Osteocyte (in vitro differentiated cells): ENCODE measurements around the gene TDRD12. TPM values are rescaled to one million over a fixed set of nuclear protein-coding genes. Genes with fewer than 3 reads are reported as not detected.

Source experiments
- DNase-seq: peaks from one replicate; pipeline ENCODE4 v3.0.0; 2021; ENCODE audit warnings: mixed read lengths; ENCODE audit not compliant: unreplicated experiment; ENCODE audit errors: extremely low spot score
- H3K27ac Mint-ChIP-seq: one replicate; pipeline ENCODE4 v1.8.0; 2021; ENCODE audit warnings: mild to moderate bottlenecking, mixed read lengths; ENCODE audit not compliant: unreplicated experiment
- H3K27me3 Mint-ChIP-seq: one replicate; pipeline ENCODE4 v1.8.0; 2021; ENCODE audit warnings: mixed read lengths; ENCODE audit not compliant: unreplicated experiment
- H3K36me3 Mint-ChIP-seq: one replicate; pipeline ENCODE4 v1.8.0; 2021; ENCODE audit warnings: mixed read lengths; ENCODE audit not compliant: unreplicated experiment
- H3K4me1 Mint-ChIP-seq: one replicate; pipeline ENCODE4 v1.8.0; 2021; ENCODE audit warnings: mixed read lengths; ENCODE audit not compliant: unreplicated experiment
- H3K4me3 Mint-ChIP-seq: one replicate; pipeline ENCODE4 v1.8.0; 2021; ENCODE audit warnings: mild to moderate bottlenecking, moderate library complexity, mixed read lengths; ENCODE audit not compliant: unreplicated experiment
- H3K9me3 Mint-ChIP-seq: one replicate; pipeline ENCODE4 v1.8.0; 2021; ENCODE audit warnings: mixed read lengths; ENCODE audit not compliant: unreplicated experiment
- total RNA-seq: library from RNA; stranded (reverse); gene quantifications from 2 replicates; pipeline ENCODE4 v1.2.1, GENCODE V29; 2021
- TF ChIP-seq, protein P1 (sequence below): fragments of 200-600 bp; sonication (generic); IDR thresholded peaks from 2 replicates; pipeline ENCODE4 v1.5.0; 2021; ENCODE audit warnings: antibody characterized with exemption, mild to moderate bottlenecking, moderate library complexity

The TDRD12 gene
- total RNA-seq, 1 donor from 2014 or later: 0.11 TPM

DNA sequence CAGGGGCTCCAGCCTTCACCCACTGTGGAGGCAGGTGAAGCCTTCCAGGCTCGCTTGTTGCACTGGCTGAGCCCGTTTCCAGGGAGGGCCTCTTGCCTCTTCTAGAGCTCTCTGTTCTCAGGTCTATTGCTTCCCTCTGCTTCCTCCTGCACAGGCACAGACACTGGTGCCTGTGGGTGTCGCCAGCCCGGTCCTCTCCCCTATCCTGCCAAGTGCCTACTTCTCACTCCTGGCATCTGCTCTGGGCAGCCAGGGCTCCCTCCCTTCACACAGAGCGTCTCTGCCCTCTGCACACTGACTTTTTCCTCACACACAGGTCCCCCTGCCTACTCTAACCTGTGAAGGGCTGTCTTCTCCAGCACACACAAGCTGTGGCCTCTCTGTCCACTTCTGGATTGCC lies 89.7 kb downstream of the TDRD12 start:
- Mint-ChIP-seq H3K9me3 (no peaks in the 10 kb centered on the region), H3K4me3 (no peak overlapping the region), H3K36me3 (no peaks in the 10 kb centered on the region), H3K27me3 (peaks cover 17% of the 10 kb centered on the region), H3K4me1 (no peaks in the 10 kb centered on the region), H3K27ac (no peak overlapping the region)
- TF ChIP-seq, protein P1, sequence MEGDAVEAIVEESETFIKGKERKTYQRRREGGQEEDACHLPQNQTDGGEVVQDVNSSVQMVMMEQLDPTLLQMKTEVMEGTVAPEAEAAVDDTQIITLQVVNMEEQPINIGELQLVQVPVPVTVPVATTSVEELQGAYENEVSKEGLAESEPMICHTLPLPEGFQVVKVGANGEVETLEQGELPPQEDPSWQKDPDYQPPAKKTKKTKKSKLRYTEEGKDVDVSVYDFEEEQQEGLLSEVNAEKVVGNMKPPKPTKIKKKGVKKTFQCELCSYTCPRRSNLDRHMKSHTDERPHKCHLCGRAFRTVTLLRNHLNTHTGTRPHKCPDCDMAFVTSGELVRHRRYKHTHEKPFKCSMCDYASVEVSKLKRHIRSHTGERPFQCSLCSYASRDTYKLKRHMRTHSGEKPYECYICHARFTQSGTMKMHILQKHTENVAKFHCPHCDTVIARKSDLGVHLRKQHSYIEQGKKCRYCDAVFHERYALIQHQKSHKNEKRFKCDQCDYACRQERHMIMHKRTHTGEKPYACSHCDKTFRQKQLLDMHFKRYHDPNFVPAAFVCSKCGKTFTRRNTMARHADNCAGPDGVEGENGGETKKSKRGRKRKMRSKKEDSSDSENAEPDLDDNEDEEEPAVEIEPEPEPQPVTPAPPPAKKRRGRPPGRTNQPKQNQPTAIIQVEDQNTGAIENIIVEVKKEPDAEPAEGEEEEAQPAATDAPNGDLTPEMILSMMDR: no peak
- DNase-seq: no peak

- H3K36me3 Mint-ChIP-seq: no peaks in the 10 kb centered on the region
- H3K27ac Mint-ChIP-seq: no peak overlapping the region
- no peak overlapping the region for H3K4me3 Mint-ChIP-seq
- H3K4me1 Mint-ChIP-seq: no peaks in the 10 kb centered on the region
- no peaks in the 10 kb centered on the region for H3K9me3 Mint-ChIP-seq
- peaks cover 17% of the 10 kb centered on the region for H3K27me3 Mint-ChIP-seq
- TF ChIP-seq, protein P1: no peak
- no peak for DNase-seq
Measured at GRCh38 chr19:32809754-32810153, 90.2 kb downstream of the TDRD12 start.

DNA sequence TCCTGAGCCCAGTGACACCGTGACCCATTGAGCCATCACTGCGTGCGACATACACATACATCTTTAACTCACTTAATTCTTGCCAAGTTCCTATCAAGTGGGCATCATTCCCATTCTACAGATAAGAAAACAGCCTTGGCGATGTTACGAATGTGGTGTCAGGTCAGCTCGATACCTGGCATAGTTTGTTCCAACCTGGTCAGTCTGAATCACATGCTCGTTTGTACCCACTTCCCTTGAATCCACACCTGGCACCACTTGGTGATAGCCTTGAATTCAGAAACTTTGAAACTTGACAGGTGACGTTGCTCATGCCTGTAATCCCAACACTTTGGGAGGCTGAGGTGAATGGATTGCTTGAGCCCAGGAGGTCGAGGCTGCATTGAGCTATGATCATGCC lies 90.9 kb downstream of the TDRD12 start:
- Mint-ChIP-seq H3K4me1 (no peaks in the 10 kb centered on the region), H3K27me3 (peaks cover 19% of the 10 kb centered on the region), H3K27ac (no peak overlapping the region), H3K9me3 (no peaks in the 10 kb centered on the region), H3K4me3 (no peak overlapping the region), H3K36me3 (no peaks in the 10 kb centered on the region)
- DNase-seq: no peak
- TF ChIP-seq, protein P1: no peak

GRCh38 chr19:32811151-32811550 lies 91.6 kb downstream of the TDRD12 start:
- TF ChIP-seq, protein P1: no peak
- no peak overlapping the region for H3K27ac Mint-ChIP-seq
- no peaks in the 10 kb centered on the region for H3K36me3 Mint-ChIP-seq
- no peaks in the 10 kb centered on the region for H3K9me3 Mint-ChIP-seq
- H3K27me3 Mint-ChIP-seq: peaks cover 20% of the 10 kb centered on the region
- DNase-seq: no peak
- H3K4me1 Mint-ChIP-seq: no peaks in the 10 kb centered on the region
- no peak overlapping the region for H3K4me3 Mint-ChIP-seq

DNA sequence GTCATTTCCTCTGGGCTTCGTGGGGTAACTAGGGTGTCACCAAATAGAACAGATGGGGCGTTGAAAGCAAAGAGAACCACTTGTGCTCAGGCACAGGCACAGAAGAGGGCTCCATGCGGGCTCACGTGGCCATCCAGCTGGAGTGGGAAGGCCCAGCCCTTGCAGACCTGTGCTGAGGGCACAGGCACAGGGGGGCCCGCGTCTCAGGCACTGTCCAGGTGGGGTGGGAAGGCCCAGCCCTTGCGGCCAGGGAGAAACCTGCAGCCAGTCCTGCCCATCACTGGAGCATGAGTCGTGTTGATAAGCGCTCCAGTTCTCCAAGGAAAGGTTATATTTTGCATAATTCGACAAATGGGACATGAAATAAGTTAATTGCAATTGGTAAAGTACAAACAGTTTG lies 92.5 kb downstream of the TDRD12 start:
- no peak overlapping the region for H3K4me3 Mint-ChIP-seq
- H3K9me3 Mint-ChIP-seq: no peaks in the 10 kb centered on the region
- H3K27me3 Mint-ChIP-seq: peaks cover 20% of the 10 kb centered on the region
- no peak for DNase-seq
- no peak overlapping the region for H3K27ac Mint-ChIP-seq
- H3K4me1 Mint-ChIP-seq: no peaks in the 10 kb centered on the region
- no peaks in the 10 kb centered on the region for H3K36me3 Mint-ChIP-seq
- TF ChIP-seq, protein P1: no peak
